CD4-positive, alpha-beta memory T cell (primary cell): ENCODE measurements around the gene CERS1. TPM values are rescaled to one million over a fixed set of nuclear protein-coding genes. Genes with fewer than 3 reads are reported as not detected.

ENCODE experiments used
- CTCF ChIA-PET: fragments of 350-600 bp; sonication (Branson Sonifier 250); formaldehyde crosslinking; loops from one replicate; lab custom pipeline; 2021; ENCODE audit warnings: inconsistent platforms; ENCODE audit not compliant: partially characterized antibody; lab: Charles Lee
- POLR2A ChIA-PET: fragments of 350-600 bp; sonication (Branson Sonifier 250); formaldehyde crosslinking; loops from one replicate; lab custom pipeline; 2021; ENCODE audit not compliant: partially characterized antibody; lab: Charles Lee
- DNase-seq, 5 donors: peaks; one replicate each; pipeline versions ENCODE4 v3.0.0 to v3.0.0-alpha.2; 2020 to 2022; ENCODE audit warnings: mixed read lengths in 1 of 5
- H3K27ac ChIP-seq: one replicate; pipeline ENCODE4 v1.7.0; 2013; ENCODE audit warnings: low read depth, low read length
- H3K27me3 ChIP-seq: 2 replicates; pipeline ENCODE4 v1.7.0; 2013; ENCODE audit warnings: mild to moderate bottlenecking, low read length, moderate library complexity; ENCODE audit not compliant: insufficient read depth
- H3K36me3 ChIP-seq: 2 replicates; pipeline ENCODE4 v1.7.0; 2013; ENCODE audit warnings: mild to moderate bottlenecking, low read length, moderate library complexity; ENCODE audit not compliant: insufficient read depth
- H3K4me1 ChIP-seq: 2 replicates; pipeline ENCODE4 v1.7.0; 2013; ENCODE audit warnings: mild to moderate bottlenecking, low read length, moderate library complexity; ENCODE audit not compliant: insufficient read depth
- H3K4me3 ChIP-seq, 2 donors: one replicate each; pipeline ENCODE4 v1.7.0; 2013; ENCODE audit warnings: low read length in 2 of 2, mild to moderate bottlenecking in 1 of 2
- H3K9me3 ChIP-seq, 2 donors: one replicate each; pipeline ENCODE4 v1.7.0; 2013; ENCODE audit warnings: low read length in 2 of 2, control low read depth in 1 of 2; ENCODE audit not compliant: control insufficient read depth in 1 of 2
- H3K27ac Mint-ChIP-seq, 7 donors: one replicate each; pipeline ENCODE4 v1.8.0; 2020 to 2021; ENCODE audit warnings: mixed read lengths in 7 of 7, mild to moderate bottlenecking in 6 of 7, inconsistent platforms in 3 of 7, moderate library complexity in 3 of 7
- H3K27me3 Mint-ChIP-seq, 2 donors: one replicate each; pipeline ENCODE4 v1.8.0; 2020 to 2021; ENCODE audit warnings: mixed read lengths in 2 of 2
- H3K36me3 Mint-ChIP-seq, 2 donors: one replicate each; pipeline ENCODE4 v1.8.0; 2020 to 2021; ENCODE audit warnings: mixed read lengths in 2 of 2, inconsistent platforms in 1 of 2, mild to moderate bottlenecking in 1 of 2
- H3K4me1 Mint-ChIP-seq, 4 donors: one replicate each; pipeline ENCODE4 v1.8.0; 2020 to 2021; ENCODE audit warnings: mixed read lengths in 4 of 4, mild to moderate bottlenecking in 1 of 4
- H3K4me3 Mint-ChIP-seq, 8 donors: one replicate each; pipeline ENCODE4 v1.8.0; 2020 to 2021; ENCODE audit warnings: mixed read lengths in 8 of 8, mild to moderate bottlenecking in 7 of 8, moderate library complexity in 6 of 8, inconsistent platforms in 3 of 8
- H3K9me3 Mint-ChIP-seq, 8 donors: one replicate each; pipeline ENCODE4 v1.8.0; 2020 to 2021; ENCODE audit warnings: mixed read lengths in 8 of 8, mild to moderate bottlenecking in 5 of 8, inconsistent platforms in 3 of 8, moderate library complexity in 1 of 8
- intact Hi-C: fragments of 100-400 bp; cut with micrococcal nuclease; formaldehyde crosslinking; loops from one replicate; pipeline ENCODE4 v1.15.1; 2023
- polyA plus RNA-seq, 2 donors: library from polyadenylated mRNA; unstranded; fragments of 300-500 nt; fragmentation: Illumina TruSeq; gene quantifications; one replicate each; pipeline ENCODE4 v1.2.3, GENCODE V29; 2021
- total RNA-seq, 2 experiments: library from RNA; stranded (reverse); gene quantifications; one replicate each; pipeline ENCODE4 v1.2.3, GENCODE V29; 2021

CERS1 gene
- total and polyA plus RNA-seq, 4 experiments from 2014 or later = not detected

DNA sequence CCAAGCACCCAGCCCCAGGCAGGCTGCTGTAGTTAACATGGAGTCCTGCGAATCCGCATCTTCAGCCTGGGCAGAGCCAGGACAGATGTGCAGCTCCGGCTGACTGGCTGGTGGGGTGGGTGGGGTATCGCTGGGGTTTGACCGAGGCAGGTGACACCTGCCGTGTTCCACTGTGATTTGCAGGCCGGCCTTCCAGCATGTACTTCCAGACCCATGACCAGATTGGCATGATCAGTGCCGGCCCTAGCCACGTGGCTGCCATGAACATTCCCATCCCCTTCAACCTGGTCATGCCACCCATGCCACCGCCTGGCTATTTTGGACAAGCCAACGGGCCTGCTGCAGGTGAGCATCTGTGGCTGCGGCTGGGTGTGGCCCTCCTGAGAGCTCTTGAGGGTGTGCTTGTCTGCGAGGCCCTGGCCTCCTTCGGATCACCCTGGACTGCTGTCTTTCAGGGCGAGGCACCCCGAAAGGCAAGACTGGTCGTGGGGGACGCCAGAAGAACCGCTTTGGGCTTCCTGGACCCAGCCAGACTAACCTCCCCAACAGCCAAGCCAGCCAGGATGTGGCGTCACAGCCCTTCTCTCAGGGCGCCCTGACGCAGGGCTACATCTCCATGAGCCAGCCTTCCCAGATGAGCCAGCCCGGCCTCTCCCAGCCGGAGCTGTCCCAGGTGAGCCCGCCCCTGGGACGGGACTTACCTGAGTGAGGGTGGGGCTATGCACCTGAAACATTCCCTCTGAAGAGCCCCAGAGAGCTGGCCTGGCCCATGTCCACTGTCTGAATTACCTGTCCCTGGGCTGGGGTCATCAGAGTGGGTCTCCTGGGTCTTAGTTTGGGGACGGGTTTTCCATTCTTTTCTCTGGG lies 30.6 kb downstream of the CERS1 start:
- no peaks in the 10 kb centered on the region for H3K27me3 ChIP-seq
- intact Hi-C loops = loop anchor here (10.0 kb wide), 1 partner anchor 49 kb away; the partner anchor contains the start of genes COPE and DDX49
- peaks cover 4% of the 10 kb centered on the region for H3K4me1 ChIP-seq
- H3K4me3 ChIP-seq = no peak overlapping the region
- Mint-ChIP-seq H3K27ac (peak overlapping the region in 3 of 7 donors; percentile 10 to 67 (median 63)), H3K27me3 (no peaks in the 10 kb centered on the region), H3K36me3 (peaks cover 33 to 58% of the 10 kb centered on the region in 2 donors), H3K4me1 (peaks cover 0 to 9% (median 3%) of the 10 kb centered on the region in 4 donors), H3K9me3 (no peaks in the 10 kb centered on the region), H3K4me3 (no peak overlapping the region)
- H3K9me3 ChIP-seq = no peaks in the 10 kb centered on the region
- ChIA-PET POLR2A (interaction anchor here (0.5 to 0.7 kb wide), 2 partner anchors 21 to 272 kb away, joined by 3 read pairs; no protein-coding TSS in a partner anchor), CTCF (interaction anchor here (0.8 to 3.1 kb wide), 10 partner anchors 10 to 393 kb away, joined by 3 to 14 read pairs (median 4); no protein-coding TSS in a partner anchor)
- H3K36me3 ChIP-seq = peaks cover 59% of the 10 kb centered on the region
- no peak for DNase-seq
- no peak overlapping the region for H3K27ac ChIP-seq

GRCh38 chr19:18863843-18864362 lies 32.1 kb downstream of the CERS1 start:
- Mint-ChIP-seq H3K36me3 (peaks cover 33 to 61% of the 10 kb centered on the region in 2 donors), H3K27ac (peak overlapping the region in 2 of 7 donors; percentile 63 to 66), H3K9me3 (no peaks in the 10 kb centered on the region), H3K27me3 (no peaks in the 10 kb centered on the region), H3K4me3 (no peak overlapping the region), H3K4me1 (peaks cover 0 to 9% (median 3%) of the 10 kb centered on the region in 4 donors)
- peaks cover 4% of the 10 kb centered on the region for H3K4me1 ChIP-seq
- H3K27ac ChIP-seq = no peak overlapping the region
- ChIA-PET CTCF (interaction anchor here (0.7 to 1.2 kb wide), 2 partner anchors 13 to 14 kb away, joined by 3 to 4 read pairs; no protein-coding TSS in a partner anchor), POLR2A (no interaction called here)
- intact Hi-C loops = loop anchor here (10.0 kb wide), 1 partner anchor 51 kb away; the partner anchor contains the start of genes COPE and DDX49
- H3K4me3 ChIP-seq = no peak overlapping the region
- H3K36me3 ChIP-seq = peaks cover 73% of the 10 kb centered on the region
- no peak for DNase-seq
- H3K27me3 ChIP-seq = no peaks in the 10 kb centered on the region
- H3K9me3 ChIP-seq = no peaks in the 10 kb centered on the region

GRCh38 chr19:18862976-18863842 lies 32.7 kb downstream of the CERS1 start:
- Mint-ChIP-seq H3K27ac (no peak overlapping the region), H3K4me3 (no peak overlapping the region), H3K9me3 (no peaks in the 10 kb centered on the region), H3K27me3 (no peaks in the 10 kb centered on the region), H3K4me1 (peaks cover 0 to 9% (median 3%) of the 10 kb centered on the region in 4 donors), H3K36me3 (peaks cover 36 to 66% of the 10 kb centered on the region in 2 donors)
- no peak overlapping the region for H3K4me3 ChIP-seq
- POLR2A ChIA-PET = no interaction called here
- H3K27me3 ChIP-seq = no peaks in the 10 kb centered on the region
- intact Hi-C loops = loop anchor here (10.0 kb wide), 1 partner anchor 52 kb away; the partner anchor contains the start of genes COPE and DDX49
- peaks cover 78% of the 10 kb centered on the region for H3K36me3 ChIP-seq
- no peak overlapping the region for H3K27ac ChIP-seq
- DNase-seq = no peak
- H3K9me3 ChIP-seq = no peaks in the 10 kb centered on the region
- peaks cover 4% of the 10 kb centered on the region for H3K4me1 ChIP-seq
- CTCF ChIA-PET = no interaction called here

GRCh38 chr19:18861917-18862316 lies 34.0 kb downstream of the CERS1 start:
- H3K9me3 Mint-ChIP-seq = no peaks in the 10 kb centered on the region
- intact Hi-C loops = loop anchor here (10.0 kb wide), 1 partner anchor 53 kb away; the partner anchor contains the start of genes COPE and DDX49
- H3K27ac Mint-ChIP-seq = peak overlapping the region in 2 of 7 donors; percentile 40 to 46
- H3K27me3 ChIP-seq = no peaks in the 10 kb centered on the region
- POLR2A ChIA-PET = no interaction called here
- no peak overlapping the region for H3K27ac ChIP-seq
- no peaks in the 10 kb centered on the region for H3K27me3 Mint-ChIP-seq
- H3K36me3 Mint-ChIP-seq = peaks cover 30 to 69% of the 10 kb centered on the region in 2 donors
- peaks cover 83% of the 10 kb centered on the region for H3K36me3 ChIP-seq
- H3K4me3 Mint-ChIP-seq = no peak overlapping the region
- CTCF ChIA-PET = no interaction called here
- peaks cover 0 to 3% (median 2%) of the 10 kb centered on the region in 4 donors for H3K4me1 Mint-ChIP-seq
- peaks cover 4% of the 10 kb centered on the region for H3K4me1 ChIP-seq
- H3K4me3 ChIP-seq = no peak overlapping the region
- no peaks in the 10 kb centered on the region for H3K9me3 ChIP-seq
- DNase-seq = no peak

- peaks cover 0 to 2% (median 0%) of the 10 kb centered on the region in 8 donors for H3K9me3 Mint-ChIP-seq
- intact Hi-C loops = loop anchor here (10.0 kb wide), 1 partner anchor 54 kb away; the partner anchor contains the start of genes COPE and DDX49
- peaks cover 30 to 71% of the 10 kb centered on the region in 2 donors for H3K36me3 Mint-ChIP-seq
These were observed 34.7 kb downstream of the CERS1 start for GRCh38 chr19:18861235-18861634.

GRCh38 chr19:18860725-18861124 lies 35.2 kb downstream of the CERS1 start:
- no peak overlapping the region for H3K27ac ChIP-seq
- H3K4me3 ChIP-seq = no peak overlapping the region
- peak overlapping the region in 2 of 7 donors; percentile 7 to 29 for H3K27ac Mint-ChIP-seq
- no peaks in the 10 kb centered on the region for H3K4me1 ChIP-seq
- H3K36me3 Mint-ChIP-seq = peaks cover 31 to 69% of the 10 kb centered on the region in 2 donors
- no peaks in the 10 kb centered on the region for H3K9me3 ChIP-seq
- H3K4me3 Mint-ChIP-seq = no peak overlapping the region
- no peaks in the 10 kb centered on the region for H3K27me3 Mint-ChIP-seq
- H3K27me3 ChIP-seq = no peaks in the 10 kb centered on the region
- H3K9me3 Mint-ChIP-seq = peaks cover 0 to 2% (median 0%) of the 10 kb centered on the region in 8 donors
- H3K4me1 Mint-ChIP-seq = no peaks in the 10 kb centered on the region
- ChIA-PET CTCF (no interaction called here), POLR2A (no interaction called here)
- peaks cover 89% of the 10 kb centered on the region for H3K36me3 ChIP-seq
- DNase-seq = no peak
- intact Hi-C loops = loop anchor here (10.0 kb wide), 1 partner anchor 54 kb away; the partner anchor contains the start of genes COPE and DDX49

More at GRCh38 chr19:18861235-18861634, 34.7 kb downstream of the CERS1 start:
- Histone ChIP-seq H3K4me1 (no peaks in the 10 kb centered on the region), H3K9me3 (no peaks in the 10 kb centered on the region), H3K36me3 (peaks cover 87% of the 10 kb centered on the region), H3K4me3 (no peak overlapping the region), H3K27me3 (no peaks in the 10 kb centered on the region), H3K27ac (no peak overlapping the region)
- Mint-ChIP-seq H3K27ac (peak overlapping the region in 2 of 7 donors; percentile 35 to 47), H3K4me3 (no peak overlapping the region), H3K4me1 (peaks cover 0 to 2% (median 0%) of the 10 kb centered on the region in 4 donors), H3K27me3 (no peaks in the 10 kb centered on the region)
- CTCF ChIA-PET = no interaction called here
- POLR2A ChIA-PET = no interaction called here
- DNase-seq = no peak
